ENCODE results near the gene NRG2. TPM values are rescaled to one million over a fixed set of nuclear protein-coding genes. Genes with fewer than 3 reads are reported as not detected.
A peak's percentile ranks its signal among the peaks of the same experiment; 100 is the strongest.

NRG2 gene
- total and polyA plus RNA-seq, 2 of the 8 experiments (the other 6 are each of a cell fraction or from before 2014, with no cell fraction given) = 0.27 to 0.54 TPM

DNA sequence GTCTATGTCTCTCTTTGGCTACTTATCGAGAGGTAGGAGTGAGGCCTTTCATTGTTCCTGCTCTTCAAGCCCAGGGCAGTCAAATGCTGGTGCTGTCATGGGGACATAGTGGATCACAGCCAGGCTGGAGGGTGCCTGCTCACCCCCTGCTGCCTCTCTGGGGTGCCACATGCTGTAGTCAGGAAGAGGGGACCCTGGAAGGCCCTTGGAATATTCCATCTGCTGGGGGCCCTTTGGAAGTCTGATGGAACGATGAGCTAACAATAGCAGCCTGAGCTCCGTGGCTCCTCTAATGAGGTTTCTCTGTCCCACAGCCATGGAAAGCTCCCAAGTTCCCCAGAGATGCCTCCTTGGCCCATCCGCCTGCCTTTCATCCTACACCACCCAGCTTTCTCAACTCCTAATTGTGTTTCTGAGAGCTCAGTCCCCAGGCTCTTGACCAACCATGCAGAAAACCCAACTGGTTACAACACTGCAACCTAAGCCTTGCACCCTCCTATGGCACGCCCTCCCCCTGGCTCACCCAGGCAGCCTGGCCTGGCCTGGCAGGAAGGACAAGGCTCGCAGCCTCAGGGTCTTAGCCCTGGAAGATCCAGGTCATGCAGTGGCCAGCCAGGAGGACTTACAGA lies 91.7 kb downstream of the NRG2 start:
- Histone ChIP-seq H3K14ac (ENCODE audit: insufficient read length) (no peak overlapping the region), H3K9me3 (ENCODE audit: insufficient read depth in 2 of 2, low read depth in 1 of 2, low read length in 1 of 2) (no peaks in the 10 kb centered on the region), H3K4me1 (replicated peaks in 1 of 4; ENCODE audit: control insufficient read depth in 3 of 4, insufficient read depth in 4 of 4, low read length in 3 of 4) (peaks cover 2 to 19% (median 7%) of the 10 kb centered on the region in 4 experiments; a peak in 6 of 7 replicates), H2BK5ac (ENCODE audit: low read depth, low read length) (no peak overlapping the region), H2BK20ac (ENCODE audit: low read length) (no peak overlapping the region), H4K5ac (ENCODE audit: insufficient read length, low read depth, low read length) (no peak overlapping the region), H3K79me1 (ENCODE audit: low read depth, low read length) (no peaks in the 10 kb centered on the region), H3K4me3 (ENCODE audit: extremely low read depth in 1 of 4, insufficient read depth in 2 of 4, low read depth in 3 of 4, low read length in 4 of 4) (no peak overlapping the region), H3K18ac (ENCODE audit: extremely low read depth, low read length) (no peak overlapping the region), H3K27me3 (replicated peaks in 1 of 4; ENCODE audit: control insufficient read depth in 3 of 4, extremely low read depth in 1 of 4, insufficient read depth in 3 of 4, low read length in 3 of 4) (no peaks in the 10 kb centered on the region; a peak in 1 of 7 replicates), H3K4me2 (ENCODE audit: insufficient read depth in 1 of 2, low read depth in 2 of 2, low read length in 2 of 2) (no peak overlapping the region), H3K56ac (replicated peaks; ENCODE audit: insufficient read length, low read depth, low read length) (no peak overlapping the region), H3K9ac (replicated peaks in 1 of 4; ENCODE audit: extremely low read depth in 1 of 4, low read depth in 3 of 4, low read length in 3 of 4) (no peak overlapping the region), H3K27ac (ENCODE audit: low read depth, low read length) (no peak overlapping the region), H2AFZ (ENCODE audit: low read length) (no peak overlapping the region), H2AK5ac (ENCODE audit: low read depth, low read length) (no peak overlapping the region), H4K20me1 (replicated peaks in 1 of 2; ENCODE audit: control insufficient read depth in 1 of 2, insufficient read depth in 2 of 2, low read length in 2 of 2) (no peaks in the 10 kb centered on the region), H2BK120ac (replicated peaks; ENCODE audit: low read depth, low read length) (no peak overlapping the region), H3K23me2 (ENCODE audit: low read depth, low read length) (peaks cover 3% of the 10 kb centered on the region; the same call in 1 of the 2 replicates), H3K4ac (replicated peaks; ENCODE audit: insufficient read length, low read depth, low read length) (no peak overlapping the region), H4K8ac (ENCODE audit: extremely low read depth, insufficient read depth, low read length) (no peak overlapping the region), H2BK15ac (ENCODE audit: low read length) (no peak overlapping the region), H3K79me2 (ENCODE audit: control insufficient read depth in 1 of 2, insufficient read depth in 2 of 2, low read length in 2 of 2) (no peaks in the 10 kb centered on the region), H3K36me3 (ENCODE audit: control insufficient read depth in 2 of 4, insufficient read depth in 4 of 4, low read length in 3 of 4) (no peaks in the 10 kb centered on the region), H3K23ac (ENCODE audit: insufficient read length) (no peak overlapping the region), H4K91ac (replicated peaks; ENCODE audit: insufficient read length, low read length) (no peak overlapping the region), H2BK12ac (ENCODE audit: low read depth, low read length) (no peak overlapping the region)
- TF ChIP-seq, protein P1, sequence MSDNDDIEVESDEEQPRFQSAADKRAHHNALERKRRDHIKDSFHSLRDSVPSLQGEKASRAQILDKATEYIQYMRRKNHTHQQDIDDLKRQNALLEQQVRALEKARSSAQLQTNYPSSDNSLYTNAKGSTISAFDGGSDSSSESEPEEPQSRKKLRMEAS (IDR thresholded peaks at IDR 0.05) = no peak
- TF ChIP-seq NANOG (IDR thresholded peaks at IDR 0.05; ENCODE audit: insufficient read depth, low read depth, low read length, poor library complexity, severe bottlenecking) = no peak
- no peak for TF ChIP-seq EGR1 (IDR thresholded peaks at IDR 0.05; ENCODE audit: borderline replicate concordance, low read depth, low read length)
- no peak for TF ChIP-seq TCF12 (IDR thresholded peaks at IDR 0.05; ENCODE audit: low read depth, low read length)
- no peak for TF ChIP-seq TAF7 (optimal IDR thresholded peaks at IDR 0.05; ENCODE audit: borderline replicate concordance, low read depth, low read length)
- no peak for TF ChIP-seq KDM5A (IDR thresholded peaks at IDR 0.05; ENCODE audit: low read length)
- no peak for TF ChIP-seq CBX8 (IDR thresholded peaks at IDR 0.05; ENCODE audit: borderline replicate concordance, low read depth, low read length)
- TF ChIP-seq NRF1 (IDR thresholded peaks at IDR 0.05; ENCODE audit: low read depth, low read length) = no peak
- TF ChIP-seq PHF8 (conservative IDR thresholded peaks at IDR 0.05; ENCODE audit: low read depth, low read length) = no peak
- no peak for TF ChIP-seq SIX5 (IDR thresholded peaks at IDR 0.05; ENCODE audit: low read depth, low read length)
- TF ChIP-seq RXRA (IDR thresholded peaks at IDR 0.05; ENCODE audit: insufficient read depth, low read depth, low read length) = no peak
- DNase-seq (ENCODE audit: low read depth in 1 of 2, low spot score in 2 of 2) = peak in 1 of 2 experiments; percentile 24
- no peak for FAIRE-seq
- ChIA-PET POLR2A (ENCODE audit: partially characterized antibody) (interaction anchor here (0.9 kb wide), 1 partner anchor 46 kb away, joined by 3 read pairs; no protein-coding TSS in a partner anchor), CTCF (ENCODE audit: partially characterized antibody) (interaction anchor here (2.9 to 11.6 kb wide), 2 partner anchors 18 to 79 kb away, joined by 14 to 156 read pairs; no protein-coding TSS in a partner anchor)
- 81% methylated on average over 6 of the region's 6 CpGs; no CpG with 5 or more reads in 1 of the 2 experiments for WGBS, 2 experiments (ENCODE audit: extremely low coverage in 1 of 2, insufficient coverage in 1 of 2, insufficient read length in 1 of 2, insufficient replicate concordance in 2 of 2, low coverage in 1 of 2, low lambda C conversion rate in 2 of 2, missing lambda C conversion rate in 1 of 2)

Data from H1 (cell line).